Adrenal gland (tissue), 12 donors: ENCODE data around the gene ZNRF3. TPM values are rescaled to one million over a fixed set of nuclear protein-coding genes. Genes with fewer than 3 reads are reported as not detected.

Experiments
- DNase-seq, 7 donors: peaks; one replicate each; pipeline ENCODE4 v3.0.0-alpha.2; 2019 to 2020
- H3K27ac ChIP-seq, 5 donors: fragments of 200-600 bp; sonication (generic) in 4 of 5; 1 replicate in 3 of 5; 2 replicates in 2 of 5; pipeline versions ENCODE4 v1.5.1 to v1.8.0; 2016 to 2020; ENCODE audit warnings: mild to moderate bottlenecking in 1 of 5
- H3K27me3 ChIP-seq: fragments of 200-600 bp; 2 replicates; pipeline ENCODE4 v1.8.0; 2021
- H3K36me3 ChIP-seq, 2 donors: fragments of 200-600 bp; replicated peaks in 1 of 2; 1 replicate in 1 of 2; 2 replicates in 1 of 2; pipeline versions ENCODE4 v1.5.1 to v1.8.0; 2018 to 2022
- H3K4me1 ChIP-seq, 2 donors: fragments of 200-600 bp; replicated peaks in 1 of 2; 1 replicate in 1 of 2; 2 replicates in 1 of 2; pipeline versions ENCODE4 v1.5.1 to v1.8.0; 2018 to 2021
- H3K4me3 ChIP-seq, 4 donors: fragments of 200-600 bp; sonication (generic) in 3 of 4; one replicate each; pipeline ENCODE4 v1.5.1; 2016 to 2018
- H3K9me3 ChIP-seq, 3 donors: fragments of 200-600 bp; sonication (generic) in 1 of 3; replicated peaks in 1 of 3; 1 replicate in 2 of 3; 2 replicates in 1 of 3; pipeline versions ENCODE4 v1.5.1 to v1.8.0; 2016 to 2021
- CTCF ChIP-seq, 6 experiments: fragments of 450-650 bp in 4 of 6; fragments of 200-600 bp in 2 of 6; sonication (generic) in 1 of 6; IDR thresholded peaks; 1 replicate in 5 of 6; 2 replicates in 1 of 6; pipeline versions ENCODE4 v1.5.1 to v1.8.0; 2016 to 2021; ENCODE audit warnings: antibody characterized with exemption in 6 of 6, mild to moderate bottlenecking in 2 of 6, moderate library complexity in 1 of 6
- POLR2A ChIP-seq, 2 donors: fragments of 450-650 bp; IDR thresholded peaks; one replicate each; pipeline ENCODE4 v1.6.1; 2017; ENCODE audit warnings: antibody characterized with exemption in 2 of 2, mild to moderate bottlenecking in 2 of 2, moderate library complexity in 1 of 2
- WGBS, 4 donors: extraction: QIAGEN DNeasy Blood & Tissue Kit in 2 of 4; methylation state at CpG; one replicate each; pipeline versions ENCODE4 v1.1.5 to v1.1.7; 2013 to 2017; 5-methylcytosine and 5-hydroxymethylcytosine counted together
- intact Hi-C, 2 donors: fragments of 100-400 bp; cut with DNase I; formaldehyde crosslinking; loops; one replicate each; pipeline versions ENCODE4 v1.14.1 to v1.15.0; 2022 to 2023
- polyA plus RNA-seq, 3 donors: library from polyadenylated mRNA; stranded (reverse); fragments of 200-250 nt in 2 of 3; fragments of 350-450 nt in 1 of 3; fragmentation: Illumina TruSeq in 1 of 3; extraction: RNeasy Lipid Tissue Mini Kit (QIAGEN cat#74804) in 1 of 3; gene quantifications; one replicate each; pipeline ENCODE4 v1.2.3, GENCODE V29; 2013 to 2014
- total RNA-seq, 9 donors: library from RNA; depleted of rRNA in 4 of 9; stranded (reverse); fragments of >200 nt in 4 of 9; fragments of 120-200 nt in 1 of 9; fragmentation: NEBNext Ultra II Directional in 1 of 9; extraction: Animal tissue kit (Norgen Biotek cat#: 25700) in 1 of 9; gene quantifications; one replicate each; pipeline versions ENCODE4 v1.1.0 to v1.2.4, GENCODE V29; 2013 to 2023
- donor health status: healthy with polysubstance abuse.
- donor health status: Bipolar disorder and iron deficiency.
- donor health status: DM: yes; HTN: yes; CAD: no.
- donor health status: DM: no; HTN: no; CAD: no.
- donor health status: DM: no; HTN: no; CAD: no.
- donor health status: DM: yes; HTN: yes; CAD: no.

ZNRF3 gene
- total and polyA plus RNA-seq, 12 donors: 3.1 to 40.9 (median 17.0) TPM

- H3K9me3 ChIP-seq: no peaks in the 10 kb centered on the region
- intact Hi-C loops: no loop called here
- peaks cover 15 to 23% of the 10 kb centered on the region in 2 donors for H3K4me1 ChIP-seq
- H3K36me3 ChIP-seq: no peaks in the 10 kb centered on the region
- peak overlapping the region in 1 of 5 donors; percentile 34 for H3K27ac ChIP-seq
- WGBS, 4 donors: 30 to 46% (median 43%) methylated on average over 3 to 8 of the region's 8 CpGs
- no peaks in the 10 kb centered on the region for H3K27me3 ChIP-seq
- peak in 5 of 7 donors; percentile 33 to 76 (median 48) for DNase-seq
- H3K4me3 ChIP-seq: no peak overlapping the region
- TF ChIP-seq POLR2A (IDR thresholded peaks at IDR 0.05) (no peak), CTCF (IDR thresholded peaks at IDR 0.05) (no peak)
Observed at GRCh38 chr22:28894334-28894733, 11.0 kb downstream of the ZNRF3 start.

GRCh38 chr22:28894807-28895206 lies 11.4 kb downstream of the ZNRF3 start:
- Histone ChIP-seq H3K27me3 (no peaks in the 10 kb centered on the region), H3K27ac (peak overlapping the region in 1 of 5 donors; percentile 34), H3K4me1 (peaks cover 15 to 23% of the 10 kb centered on the region in 2 donors), H3K9me3 (no peaks in the 10 kb centered on the region), H3K36me3 (no peaks in the 10 kb centered on the region), H3K4me3 (no peak overlapping the region)
- DNase-seq: peak in 1 of 7 donors; percentile 3
- intact Hi-C loops: no loop called here
- 64 to 83% (median 73%) methylated on average over 3 of the region's 3 CpGs for WGBS, 4 donors
- no peak for TF ChIP-seq CTCF (IDR thresholded peaks at IDR 0.05)
- TF ChIP-seq POLR2A (IDR thresholded peaks at IDR 0.05): no peak

GRCh38 chr22:28896611-28897010 lies 13.2 kb downstream of the ZNRF3 start:
- Histone ChIP-seq H3K27me3 (no peaks in the 10 kb centered on the region), H3K27ac (no peak overlapping the region), H3K36me3 (no peaks in the 10 kb centered on the region), H3K4me1 (peaks cover 10 to 12% of the 10 kb centered on the region in 2 donors), H3K4me3 (no peak overlapping the region), H3K9me3 (no peaks in the 10 kb centered on the region)
- WGBS, 4 donors: 91 to 100% (median 97%) methylated on average over 2 of the region's 2 CpGs
- intact Hi-C loops: no loop called here
- DNase-seq: no peak
- TF ChIP-seq CTCF (IDR thresholded peaks at IDR 0.05) (no peak), POLR2A (IDR thresholded peaks at IDR 0.05) (no peak)

- H3K27me3 ChIP-seq: no peaks in the 10 kb centered on the region
- H3K27ac ChIP-seq: no peak overlapping the region
- DNase-seq: no peak
- no peaks in the 10 kb centered on the region for H3K36me3 ChIP-seq
- H3K4me1 ChIP-seq: peaks cover 5 to 7% of the 10 kb centered on the region in 2 donors
- 83 to 92% (median 90%) methylated on average over 4 of the region's 4 CpGs for WGBS, 4 donors
- no peaks in the 10 kb centered on the region for H3K9me3 ChIP-seq
- intact Hi-C loops: no loop called here
- no peak overlapping the region for H3K4me3 ChIP-seq
- TF ChIP-seq POLR2A (IDR thresholded peaks at IDR 0.05): no peak
- no peak for TF ChIP-seq CTCF (IDR thresholded peaks at IDR 0.05)
Observed at GRCh38 chr22:28898233-28898629, 14.9 kb downstream of the ZNRF3 start.
